HG02798 (cell line): ENCODE results near the gene CCDC60.

ENCODE experiments used
- ATAC-seq: cut with Tn5 transposase; IDR thresholded peaks from one replicate; pipeline ENCODE4 v1.9.1; 2021; ENCODE audit warnings: mild to moderate bottlenecking; ENCODE audit not compliant: unreplicated experiment, poor library complexity

The CCDC60 gene

DNA sequence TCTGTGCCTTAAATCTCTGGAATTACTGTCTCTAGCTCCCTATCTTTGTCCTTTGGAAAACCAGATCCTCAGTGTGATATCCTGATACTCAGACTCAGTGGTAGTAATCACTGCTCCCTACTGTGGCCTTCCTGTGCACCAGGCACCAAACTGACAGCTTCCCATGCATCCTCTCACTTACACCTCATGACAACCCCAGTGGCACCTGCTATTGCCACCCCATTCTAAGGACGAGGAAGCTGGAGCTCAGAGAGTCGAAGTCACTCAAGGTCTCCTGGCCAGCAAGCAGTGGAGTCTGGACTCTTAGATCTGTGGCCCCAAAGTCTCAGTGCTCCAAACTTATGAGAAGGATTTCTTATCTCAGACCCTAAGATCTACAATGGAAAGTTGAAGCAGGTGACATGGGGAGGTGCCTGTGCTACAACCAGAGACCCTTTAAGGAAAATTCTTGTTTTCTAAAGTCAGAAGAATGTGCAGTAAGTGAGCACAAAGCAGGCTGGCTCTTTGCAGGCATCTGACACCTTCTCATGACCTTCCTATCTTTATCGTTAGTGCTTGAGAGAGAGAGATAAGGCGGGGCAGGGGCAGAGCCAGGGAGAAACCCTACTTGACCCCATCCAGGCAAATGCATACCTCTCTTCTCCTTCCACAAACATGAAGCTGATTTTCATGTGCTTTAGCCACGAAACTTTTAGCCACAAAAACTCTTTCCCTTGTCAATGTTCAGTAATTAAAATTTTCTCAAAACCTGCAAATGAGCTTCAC lies 47.1 kb downstream of the CCDC60 start:
- no peak for ATAC-seq

DNA sequence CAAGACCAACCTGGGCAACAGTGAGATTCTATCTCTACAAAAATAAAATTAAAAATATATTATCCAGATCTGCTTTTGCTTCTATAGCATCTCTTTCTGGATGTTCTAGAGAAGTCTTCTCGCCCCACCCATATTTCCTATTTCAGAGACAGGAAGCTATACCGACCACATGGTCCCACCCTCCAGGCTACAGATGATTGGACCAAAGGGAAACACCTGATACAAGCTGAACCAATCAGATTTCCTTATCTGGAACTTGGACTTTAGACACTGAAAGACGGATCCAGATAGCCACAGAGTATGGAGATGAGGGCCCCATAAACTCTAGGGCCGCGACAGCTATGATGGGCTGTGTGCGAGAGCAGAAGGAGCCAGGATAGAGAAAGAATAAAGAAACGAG lies 48.7 kb downstream of the CCDC60 start:
- no peak for ATAC-seq

DNA sequence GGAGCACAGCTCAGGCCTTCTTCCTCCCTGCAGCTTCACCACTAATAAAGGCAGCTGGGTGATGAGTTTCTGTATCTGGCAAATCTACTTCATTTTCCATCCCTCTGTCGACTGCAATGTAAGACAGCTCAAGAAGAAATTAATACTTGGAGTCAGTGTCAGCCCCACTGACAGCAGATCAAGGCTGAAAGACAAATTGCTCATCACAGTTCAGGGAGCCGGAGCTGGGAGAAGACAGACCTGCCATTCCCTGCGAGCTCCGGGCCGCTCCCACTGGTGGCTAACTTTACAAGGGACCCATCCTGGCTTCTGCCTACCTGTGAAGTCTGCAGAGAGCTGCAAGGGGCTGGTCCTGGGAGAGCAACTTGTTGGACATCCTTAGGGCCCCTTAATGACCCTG lies 49.8 kb downstream of the CCDC60 start:
- no peak for ATAC-seq

DNA sequence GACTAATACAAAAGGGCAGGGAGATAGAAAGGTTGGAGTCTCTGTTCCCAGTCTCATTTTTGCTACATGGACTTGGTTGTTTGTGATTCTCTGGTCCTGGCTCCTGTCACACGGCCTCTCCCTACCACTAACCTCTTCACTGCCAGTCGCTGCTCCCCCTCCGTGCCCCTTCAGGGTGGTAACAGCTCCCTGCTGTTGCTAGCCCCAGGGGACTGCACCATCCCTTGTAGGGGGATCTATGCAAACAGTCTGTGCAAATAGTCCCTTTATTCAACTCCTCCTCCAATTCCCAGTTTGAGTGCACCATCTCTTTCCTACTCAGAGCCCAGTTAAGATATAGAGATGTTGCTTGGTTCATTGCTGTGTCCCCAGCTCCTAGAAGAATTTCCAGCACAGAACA lies 51.1 kb downstream of the CCDC60 start:
- ATAC-seq, result no peak

DNA sequence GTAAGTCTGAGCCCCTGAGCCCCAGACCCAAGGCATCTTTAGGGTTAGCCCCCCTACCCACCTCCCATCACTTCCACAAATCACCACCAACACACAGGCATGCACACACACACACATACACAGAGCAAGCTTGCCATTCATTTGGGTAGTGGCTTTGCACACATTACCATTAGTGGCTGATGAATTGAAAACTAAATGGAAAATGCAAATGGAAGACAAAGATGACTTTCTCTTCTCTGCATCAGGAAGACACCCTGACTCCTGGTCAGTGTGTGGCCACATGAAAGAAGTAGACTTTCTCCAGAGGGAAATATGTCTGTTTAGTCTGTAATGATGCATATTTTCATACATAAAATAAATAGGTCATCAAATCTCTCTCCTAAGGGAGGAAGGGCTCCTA lies 55.2 kb downstream of the CCDC60 start:
- ATAC-seq, result no peak

DNA sequence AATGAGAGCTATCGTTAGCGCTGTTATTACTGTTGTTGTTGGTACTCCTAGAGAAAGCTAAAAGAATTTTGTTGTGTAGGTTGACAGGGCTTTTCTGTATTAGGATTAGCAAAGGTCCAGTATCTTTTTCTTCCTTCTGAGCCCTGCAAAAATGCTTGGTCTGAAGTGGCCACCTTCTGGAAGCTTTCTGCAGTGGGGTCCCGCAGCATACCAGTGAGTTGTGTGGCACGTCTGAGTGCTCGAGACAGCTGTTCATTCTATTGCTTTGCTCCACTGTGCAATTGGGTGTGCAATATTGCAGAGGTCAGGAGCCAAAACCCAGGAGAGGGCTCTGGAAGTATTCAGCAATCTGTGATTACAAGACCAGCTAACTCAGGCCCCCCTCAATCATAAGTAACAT lies 57.1 kb downstream of the CCDC60 start:
- ATAC-seq, result no peak

DNA sequence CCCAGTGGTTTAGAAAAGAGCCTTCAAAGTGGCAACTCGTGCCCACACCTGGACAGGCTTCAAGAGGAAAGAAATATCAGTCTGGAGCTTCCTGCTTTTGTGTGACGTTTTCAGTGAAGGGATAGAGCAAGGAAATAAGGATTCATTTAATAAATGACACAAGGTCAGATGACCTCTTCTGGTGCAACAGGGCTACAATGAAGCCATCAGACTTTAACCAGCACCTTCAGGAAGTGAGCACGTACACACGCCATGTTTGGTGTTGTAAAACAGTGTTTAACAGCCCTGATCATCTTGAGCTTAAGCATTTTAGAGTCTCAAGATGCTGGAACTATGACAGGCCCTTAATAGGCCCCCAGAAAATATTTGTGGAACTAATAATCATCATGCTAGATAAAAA lies 59.1 kb downstream of the CCDC60 start:
- no peak for ATAC-seq

DNA sequence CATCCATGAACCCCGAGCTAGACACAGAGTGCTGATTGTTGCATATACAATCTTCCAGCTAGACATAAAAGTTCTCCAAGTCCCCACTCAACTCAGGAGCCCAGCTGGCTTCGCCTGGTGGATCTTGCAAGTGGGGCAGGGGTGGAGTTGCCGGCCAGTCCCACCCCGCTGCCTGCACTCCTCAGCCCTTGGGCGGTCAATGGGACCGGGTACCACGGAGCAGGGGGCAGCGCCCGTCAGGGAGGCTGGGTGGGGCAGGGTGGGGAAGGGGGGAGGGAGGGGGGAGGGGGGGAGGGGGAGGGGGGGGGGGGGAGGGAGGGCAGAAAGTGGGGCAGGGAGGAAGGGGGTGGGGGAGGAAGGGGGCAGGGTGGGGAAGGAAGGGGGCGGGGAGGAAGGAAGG lies 63.0 kb downstream of the CCDC60 start:
- no peak for ATAC-seq

DNA sequence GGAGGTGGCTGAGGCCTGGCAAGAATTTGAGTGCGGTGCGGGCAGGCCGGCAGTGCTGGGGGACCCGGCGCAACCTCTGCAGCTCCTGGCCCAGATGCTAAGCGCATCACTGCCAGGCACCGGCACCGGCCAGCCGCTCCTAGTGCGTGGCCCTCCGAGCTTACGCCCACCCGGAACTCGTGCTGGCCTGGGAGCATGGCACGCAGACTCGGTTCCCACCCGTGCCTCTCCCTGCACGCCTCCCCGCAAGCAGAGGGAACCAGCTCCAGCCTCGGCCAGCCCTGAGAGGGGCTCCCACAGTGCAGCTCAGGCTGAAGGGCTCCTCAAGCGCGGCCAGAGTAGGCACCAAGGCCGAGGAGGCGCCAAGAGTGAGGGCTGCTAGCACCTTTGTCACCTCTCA lies 63.7 kb downstream of the CCDC60 start:
- ATAC-seq, result no peak

DNA sequence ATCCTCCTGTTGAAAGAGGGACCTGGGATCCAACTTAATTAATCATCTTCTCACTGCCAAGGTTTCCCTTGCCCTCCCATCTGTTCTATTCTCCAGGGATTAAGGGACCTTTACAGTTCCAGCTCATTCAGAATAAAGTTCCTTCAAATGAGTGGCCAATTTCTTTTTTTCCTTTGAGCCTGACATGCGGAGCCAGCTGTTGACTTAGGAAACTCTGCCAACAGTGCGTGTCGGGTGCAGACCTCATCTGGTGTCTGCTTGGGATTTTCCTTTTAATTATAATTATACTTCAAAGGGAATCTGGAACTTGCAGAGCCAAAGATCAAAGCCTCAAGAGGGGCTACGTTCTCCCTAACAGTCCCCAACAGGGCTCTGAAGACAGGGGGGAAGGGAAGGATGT lies 64.8 kb downstream of the CCDC60 start:
- ATAC-seq, result no peak

DNA sequence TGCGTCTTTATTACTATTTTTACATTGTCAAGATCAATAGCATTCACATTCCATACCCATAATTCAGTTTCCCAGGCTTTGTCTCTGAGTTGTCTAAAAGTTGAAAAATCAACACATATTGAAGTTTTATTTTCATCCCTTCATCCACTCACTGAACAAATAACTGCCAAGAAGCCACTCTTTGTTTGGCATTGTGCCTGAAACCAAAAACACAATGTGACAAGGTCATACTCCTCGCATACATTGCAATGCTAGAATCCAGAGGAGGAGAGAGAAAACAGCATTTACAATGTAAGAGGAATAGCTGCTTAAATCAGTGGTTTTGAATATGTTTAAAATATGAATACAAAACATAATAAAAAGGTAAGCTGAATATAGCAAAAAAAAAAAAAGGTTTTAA lies 71.8 kb downstream of the CCDC60 start:
- ATAC-seq, result no peak

DNA sequence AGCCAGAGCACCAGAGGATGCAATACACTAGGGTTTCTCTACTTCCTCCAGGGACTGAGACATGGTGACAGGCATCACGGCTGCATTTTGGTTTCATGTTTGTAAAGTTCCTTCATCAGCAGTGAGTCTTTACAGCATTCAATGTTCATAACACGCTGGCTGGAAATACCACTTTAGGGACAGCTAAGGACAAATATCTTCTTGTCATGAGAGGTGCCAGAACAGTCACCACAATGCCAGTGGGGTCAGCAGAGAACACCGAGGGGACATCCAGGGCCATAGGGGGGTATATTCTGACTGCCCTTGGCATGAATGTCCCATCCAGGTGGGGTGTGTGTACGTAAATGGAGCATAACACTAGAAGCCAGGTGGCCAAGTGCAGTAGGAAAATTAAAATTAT lies 72.3 kb downstream of the CCDC60 start:
- no peak for ATAC-seq

DNA sequence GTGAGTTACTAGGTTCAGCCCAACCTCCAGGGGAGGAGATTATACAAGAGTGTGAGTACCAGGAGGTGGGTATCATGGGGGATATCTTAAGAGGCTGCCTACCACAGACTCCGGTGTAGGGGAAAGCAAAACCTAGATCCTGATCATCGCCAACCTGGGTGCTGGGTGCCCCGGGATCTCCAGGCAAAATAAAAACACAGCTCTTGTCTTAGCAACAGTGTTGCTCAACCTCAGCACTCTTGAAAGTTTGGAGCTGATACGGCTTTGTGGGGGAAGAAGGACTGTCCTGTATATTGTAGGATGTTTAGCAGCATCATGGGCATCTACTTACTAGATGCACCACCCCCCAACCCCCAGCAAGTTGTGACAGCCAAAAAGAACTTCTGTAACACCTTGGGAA lies 74.5 kb downstream of the CCDC60 start:
- ATAC-seq, result no peak

DNA sequence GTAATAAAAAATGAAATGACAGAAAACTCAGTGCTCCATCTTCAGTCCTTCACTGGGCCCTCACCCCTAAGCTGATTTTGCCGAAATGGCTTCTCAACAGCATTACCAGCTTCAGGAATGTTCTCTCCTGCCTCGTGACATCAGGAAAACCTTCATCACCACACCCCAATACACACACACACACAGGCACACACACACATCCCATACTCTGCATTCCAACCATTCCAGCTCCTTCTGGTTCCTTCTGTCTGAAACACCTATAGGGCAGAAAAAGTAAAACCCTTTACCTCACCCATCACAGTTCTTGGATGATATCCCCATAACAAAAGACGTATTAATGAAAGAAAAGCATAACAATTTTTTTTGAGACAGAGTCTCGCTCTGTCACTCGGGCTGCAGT lies 75.9 kb downstream of the CCDC60 start:
- ATAC-seq, result no peak

DNA sequence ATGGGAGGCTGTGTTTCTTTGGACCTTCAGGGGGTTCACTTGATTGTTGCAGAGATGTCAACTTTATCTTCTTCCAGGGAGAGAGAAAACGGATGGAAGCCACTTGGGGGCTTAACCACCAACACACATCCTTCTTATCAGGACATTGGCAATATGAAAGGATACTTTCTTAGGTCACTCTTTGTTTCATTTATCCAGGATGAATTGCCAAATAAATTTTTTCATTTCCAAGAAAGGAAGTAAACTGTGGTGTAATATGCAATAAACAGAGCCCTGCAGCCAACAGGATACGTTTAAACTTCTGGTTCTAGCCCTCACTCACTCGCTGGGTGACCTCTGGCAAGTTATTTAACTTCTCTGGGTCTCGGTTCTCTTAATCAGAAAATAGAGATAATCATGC lies 77.8 kb downstream of the CCDC60 start:
- ATAC-seq, result no peak

DNA sequence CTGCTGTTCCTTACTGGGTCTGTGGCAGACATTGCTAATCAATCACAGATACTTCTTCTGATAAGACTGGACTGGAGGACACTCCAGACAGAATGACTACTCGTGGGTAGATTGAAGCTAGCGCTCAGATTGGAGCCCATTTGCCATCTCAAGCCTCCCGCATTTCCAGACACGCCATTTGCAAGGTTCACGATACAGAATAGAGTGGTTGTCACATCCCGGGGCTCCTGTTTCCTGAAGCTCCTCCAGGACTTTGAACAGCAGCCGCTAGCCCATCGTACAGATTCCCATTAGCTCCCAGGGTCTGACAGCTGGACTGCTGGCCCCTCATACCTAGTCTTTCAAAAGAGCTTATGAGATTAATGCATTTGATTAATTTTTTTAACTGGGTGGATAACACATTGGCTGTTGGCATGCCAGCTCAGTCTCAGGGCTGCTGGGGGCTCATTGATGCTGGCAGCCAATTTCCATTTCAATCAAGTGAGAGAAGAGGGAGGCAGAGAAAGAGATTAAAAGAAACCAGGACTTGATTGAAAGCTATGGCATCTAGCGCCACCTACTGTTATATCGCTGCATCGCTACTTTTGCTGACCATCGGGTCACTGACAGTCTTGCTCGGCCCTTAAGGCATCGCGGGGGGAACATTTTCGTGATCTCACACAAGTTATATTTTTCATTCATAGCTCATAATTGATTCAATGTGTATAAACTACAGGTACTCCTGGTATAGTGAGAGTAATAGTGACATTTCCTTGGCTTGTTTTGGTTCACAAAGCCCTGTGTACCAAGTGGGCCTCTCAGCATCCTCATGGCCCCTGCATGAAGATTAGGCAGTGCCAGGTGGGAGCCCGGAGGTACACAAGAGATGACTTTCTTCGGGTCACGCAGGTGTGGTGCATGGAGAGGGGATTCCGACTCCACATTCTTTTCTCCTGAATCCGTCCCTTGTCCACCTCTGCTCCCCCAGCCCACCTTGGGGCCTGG lies 78.6 kb downstream of the CCDC60 start:
- no peak for ATAC-seq

DNA sequence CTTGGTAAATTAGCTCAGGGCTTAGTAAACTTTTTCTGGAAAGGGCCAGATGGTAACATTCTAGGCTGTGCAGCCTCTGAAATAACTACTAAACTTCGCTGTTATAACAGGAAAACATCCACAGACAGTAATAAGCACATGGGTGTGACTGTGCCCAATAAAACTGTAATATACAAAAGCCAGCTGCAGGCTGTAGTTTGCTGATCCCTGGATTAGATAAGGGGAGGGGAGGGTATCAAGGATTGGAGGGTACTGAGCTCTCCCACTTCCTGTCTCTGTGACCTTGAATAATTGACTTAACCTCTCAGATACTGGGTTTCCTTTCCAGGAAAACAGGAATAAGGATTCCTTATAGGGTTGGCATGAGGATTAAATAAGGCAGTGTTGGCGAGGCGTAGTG lies 81.2 kb downstream of the CCDC60 start:
- ATAC-seq, result no peak

DNA sequence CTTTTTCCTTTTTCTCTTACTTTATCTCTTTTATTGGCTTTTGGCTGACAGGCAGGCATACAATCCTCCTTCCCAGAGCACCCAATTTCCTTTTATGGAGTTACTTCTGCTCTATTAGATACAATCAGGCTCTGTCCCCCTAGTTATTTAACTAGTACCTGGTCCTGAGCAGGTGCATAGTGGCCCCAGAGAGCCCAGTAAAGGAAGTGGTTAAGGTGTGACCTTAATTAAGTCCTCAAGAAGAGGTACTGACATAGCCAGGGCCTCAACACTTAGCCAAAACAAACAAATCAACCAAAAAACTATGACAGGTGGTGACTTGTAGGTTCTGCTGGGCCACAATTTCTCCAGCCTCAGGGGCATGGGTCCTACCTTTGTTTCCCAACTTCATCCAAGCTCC lies 82.9 kb downstream of the CCDC60 start:
- ATAC-seq, result no peak

DNA sequence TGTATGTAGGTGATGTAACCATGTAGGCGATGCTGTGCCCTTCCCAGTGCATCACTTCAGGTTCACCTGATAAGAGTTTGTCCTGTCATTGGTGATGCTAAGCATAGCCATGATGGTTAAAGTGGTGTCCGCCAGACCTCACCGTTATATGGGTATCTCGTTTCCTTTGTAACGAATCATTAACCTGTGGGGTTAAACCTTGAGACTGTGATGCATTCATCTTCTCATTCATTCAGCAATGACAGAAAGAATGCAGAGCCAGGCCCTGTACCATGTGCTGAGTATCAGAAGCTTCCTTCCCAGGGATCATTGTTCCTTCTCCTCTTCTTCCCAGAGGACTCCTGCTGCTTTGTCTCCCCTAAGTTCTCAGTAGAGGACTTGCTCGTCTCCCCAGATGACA lies 84.9 kb downstream of the CCDC60 start:
- no peak for ATAC-seq

DNA sequence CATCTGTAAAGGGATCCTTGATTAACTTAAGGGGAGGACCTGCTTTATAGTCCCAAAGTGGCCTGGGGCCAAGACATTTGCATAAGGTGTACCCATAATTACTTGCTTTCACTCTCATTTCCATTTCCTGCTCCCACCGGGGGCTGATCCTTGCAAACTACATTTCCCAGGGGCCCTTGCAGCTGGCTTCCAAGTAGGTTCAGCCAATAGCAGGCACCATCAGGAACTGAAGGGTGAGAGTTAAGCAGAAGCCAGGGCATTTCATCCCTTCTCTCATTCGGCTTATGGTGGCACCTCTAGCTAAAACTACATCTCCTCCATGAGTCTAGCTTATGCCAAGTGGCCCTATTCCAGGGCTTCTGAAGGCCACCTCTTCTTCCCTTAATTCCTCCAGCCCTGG lies 88.8 kb downstream of the CCDC60 start:
- no peak for ATAC-seq

DNA sequence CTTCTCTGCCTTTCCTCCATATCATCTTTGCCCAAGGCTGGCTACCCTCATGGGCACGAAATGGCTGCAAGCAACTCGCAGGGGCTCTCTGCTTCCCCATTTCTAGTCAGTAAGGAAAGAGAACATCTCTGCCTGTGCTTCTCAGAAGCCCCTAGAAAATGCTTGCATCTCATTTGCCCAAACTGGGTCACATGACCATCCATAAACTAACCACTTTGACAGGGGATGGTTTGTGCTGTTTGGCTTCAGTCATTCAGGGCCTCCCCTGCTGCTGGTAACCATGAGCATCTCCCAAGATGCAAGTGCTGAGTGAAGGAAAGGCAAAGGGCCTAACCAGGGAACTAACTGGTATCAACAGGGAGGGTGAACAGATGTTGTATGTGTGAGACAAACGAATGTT lies 91.1 kb downstream of the CCDC60 start:
- ATAC-seq, result no peak

DNA sequence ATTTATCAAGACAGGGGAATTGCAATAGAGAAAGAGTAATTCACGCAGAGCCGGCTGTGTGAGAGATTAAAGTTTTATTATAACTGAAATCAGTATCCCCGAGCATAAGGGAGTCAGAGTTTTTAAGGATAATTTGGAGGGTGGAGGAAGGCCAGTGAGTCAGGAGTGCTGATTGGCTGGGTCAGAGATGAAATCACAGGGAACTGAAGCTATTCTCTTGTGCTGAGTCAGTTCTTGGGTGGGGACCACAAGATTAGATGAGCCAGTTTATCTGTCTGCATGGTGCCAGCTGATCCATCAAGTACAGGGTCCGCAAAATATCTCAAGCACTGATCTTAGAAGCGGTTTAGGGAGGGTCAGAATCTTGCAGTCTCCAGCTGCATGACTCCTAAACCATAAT lies 96.6 kb downstream of the CCDC60 start:
- no peak for ATAC-seq
